HUES48 (cell line): ENCODE measurements around the gene SLC6A6.

Experiments
- H3K27ac ChIP-seq: one replicate; pipeline ENCODE4 v1.7.0; 2013; ENCODE audit warnings: low read depth, low read length, inconsistent platforms
- H3K27me3 ChIP-seq: 2 replicates; pipeline ENCODE4 v1.6.1; 2013; ENCODE audit warnings: mild to moderate bottlenecking, low read length; ENCODE audit not compliant: control insufficient read depth, insufficient read depth
- H3K36me3 ChIP-seq: 2 replicates; pipeline ENCODE4 v1.6.1; 2013; ENCODE audit warnings: low read length; ENCODE audit not compliant: control insufficient read depth, insufficient read depth
- H3K4me1 ChIP-seq: 2 replicates; pipeline ENCODE4 v1.6.1; 2013; ENCODE audit warnings: mild to moderate bottlenecking, low read length; ENCODE audit not compliant: control insufficient read depth, insufficient read depth
- H3K4me3 ChIP-seq: 2 replicates; pipeline ENCODE4 v1.5.1; 2013; ENCODE audit warnings: mild to moderate bottlenecking, low read depth, low read length
- H3K9ac ChIP-seq: 2 replicates; pipeline ENCODE4 v1.6.1; 2013; ENCODE audit warnings: mild to moderate bottlenecking, low read depth, low read length, moderate library complexity
- H3K9me3 ChIP-seq: 2 replicates; pipeline ENCODE4 v1.6.1; 2013; ENCODE audit warnings: low read length; ENCODE audit not compliant: control insufficient read depth, insufficient read depth

Gene SLC6A6

DNA sequence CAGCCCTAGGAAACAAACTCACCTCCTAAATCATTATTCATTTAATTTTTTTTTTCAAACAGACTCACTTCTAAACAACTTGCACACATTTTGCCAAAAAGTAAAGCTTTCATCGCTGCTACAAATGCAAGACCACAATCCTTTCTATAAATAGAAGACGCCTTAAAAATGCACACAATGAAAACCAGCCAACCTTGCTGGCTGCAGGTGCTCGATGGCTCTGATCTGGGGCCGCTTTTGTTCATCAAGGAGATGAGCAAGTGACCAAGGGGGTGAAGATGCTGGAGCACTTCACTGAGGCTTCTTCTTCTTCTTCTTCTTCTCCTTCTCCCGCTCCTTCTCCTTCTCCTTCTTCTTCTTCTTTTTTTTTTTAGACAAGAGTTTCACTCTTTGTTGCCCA is 12.7 kb upstream of the SLC6A6 start:
- Histone ChIP-seq H3K9me3 (no peaks in the 10 kb centered on the region), H3K4me3 (no peak overlapping the region), H3K36me3 (no peaks in the 10 kb centered on the region), H3K27ac (no peak overlapping the region), H3K9ac (no peak overlapping the region), H3K27me3 (no peaks in the 10 kb centered on the region), H3K4me1 (no peaks in the 10 kb centered on the region)

DNA sequence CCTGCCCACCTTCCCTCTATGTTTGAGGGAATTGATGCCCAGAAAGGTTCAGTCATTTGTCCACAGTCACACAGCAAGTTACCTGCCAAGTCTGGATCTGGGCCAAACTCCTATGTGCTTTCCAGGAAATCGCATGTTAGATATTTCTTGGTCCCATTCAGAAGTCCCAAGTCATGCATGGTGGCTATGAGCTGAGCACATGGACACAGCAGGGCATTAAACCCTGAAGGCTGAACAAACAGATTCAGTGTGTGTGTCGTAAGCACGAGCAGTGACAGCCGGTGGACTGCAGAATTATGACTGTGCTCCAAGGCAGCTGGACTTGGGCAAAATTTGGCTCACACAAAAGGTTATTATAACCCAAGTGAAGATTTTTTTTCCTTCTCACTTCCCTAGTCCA is 11.4 kb upstream of the SLC6A6 start:
- Histone ChIP-seq H3K9ac (no peak overlapping the region), H3K27me3 (no peaks in the 10 kb centered on the region), H3K9me3 (no peaks in the 10 kb centered on the region), H3K4me1 (peaks cover 4% of the 10 kb centered on the region; the same call in 1 of the 2 replicates), H3K36me3 (no peaks in the 10 kb centered on the region), H3K27ac (no peak overlapping the region), H3K4me3 (no peak overlapping the region)

DNA sequence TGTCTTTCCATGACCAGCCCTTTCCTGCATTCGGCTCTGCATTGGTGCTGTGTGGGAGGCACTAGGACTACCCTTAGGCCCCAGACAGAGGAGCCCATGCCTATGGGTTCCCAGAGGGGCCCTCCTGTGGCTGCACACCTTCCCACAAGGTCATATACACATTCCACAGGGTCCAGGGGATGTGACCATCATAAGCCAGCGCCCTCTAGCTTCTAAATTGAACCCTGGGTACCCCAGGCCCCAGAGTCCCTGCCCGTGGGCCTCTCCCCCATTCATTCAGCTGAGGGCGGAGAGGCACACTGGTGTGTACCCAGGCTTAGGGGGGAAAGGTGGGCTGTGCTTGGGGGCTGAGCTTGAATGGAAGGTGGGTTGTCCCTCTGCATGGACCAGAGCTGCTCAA is 10.2 kb upstream of the SLC6A6 start:
- Histone ChIP-seq H3K27me3 (no peaks in the 10 kb centered on the region), H3K9ac (no peak overlapping the region), H3K36me3 (no peaks in the 10 kb centered on the region), H3K4me3 (no peak overlapping the region), H3K9me3 (no peaks in the 10 kb centered on the region), H3K27ac (no peak overlapping the region), H3K4me1 (peaks cover 4% of the 10 kb centered on the region; the same call in 1 of the 2 replicates)

DNA sequence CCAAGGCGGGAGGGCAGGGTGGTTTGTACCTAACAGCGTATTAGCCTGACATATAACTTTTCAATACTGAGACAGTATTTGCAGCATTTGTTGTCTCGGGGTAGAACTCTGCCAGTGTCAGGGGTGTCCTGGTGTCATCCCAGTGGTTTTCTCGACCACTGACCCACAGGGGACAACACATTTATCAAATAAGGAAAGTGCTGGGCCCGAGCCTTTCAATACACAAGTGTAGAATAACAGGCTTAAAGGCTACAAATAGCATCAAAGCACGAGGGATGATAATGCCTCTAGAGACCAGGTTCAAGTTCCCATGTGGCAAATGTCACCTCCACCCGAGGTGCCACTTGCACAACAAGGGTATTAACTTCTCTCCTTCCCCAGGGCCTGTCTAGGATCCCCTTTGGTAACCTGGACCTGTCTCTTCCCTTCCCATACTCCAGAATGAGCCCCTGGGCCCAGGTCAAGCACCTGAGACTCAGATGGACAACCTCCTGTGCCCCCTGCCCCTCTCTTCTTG is 9.5 kb upstream of the SLC6A6 start:
- H3K9me3 ChIP-seq = no peaks in the 10 kb centered on the region
- H3K4me3 ChIP-seq = no peak overlapping the region
- H3K36me3 ChIP-seq = no peaks in the 10 kb centered on the region
- no peak overlapping the region for H3K9ac ChIP-seq
- H3K4me1 ChIP-seq = peaks cover 4% of the 10 kb centered on the region; the same call in 1 of the 2 replicates
- no peak overlapping the region for H3K27ac ChIP-seq
- H3K27me3 ChIP-seq = no peaks in the 10 kb centered on the region

DNA sequence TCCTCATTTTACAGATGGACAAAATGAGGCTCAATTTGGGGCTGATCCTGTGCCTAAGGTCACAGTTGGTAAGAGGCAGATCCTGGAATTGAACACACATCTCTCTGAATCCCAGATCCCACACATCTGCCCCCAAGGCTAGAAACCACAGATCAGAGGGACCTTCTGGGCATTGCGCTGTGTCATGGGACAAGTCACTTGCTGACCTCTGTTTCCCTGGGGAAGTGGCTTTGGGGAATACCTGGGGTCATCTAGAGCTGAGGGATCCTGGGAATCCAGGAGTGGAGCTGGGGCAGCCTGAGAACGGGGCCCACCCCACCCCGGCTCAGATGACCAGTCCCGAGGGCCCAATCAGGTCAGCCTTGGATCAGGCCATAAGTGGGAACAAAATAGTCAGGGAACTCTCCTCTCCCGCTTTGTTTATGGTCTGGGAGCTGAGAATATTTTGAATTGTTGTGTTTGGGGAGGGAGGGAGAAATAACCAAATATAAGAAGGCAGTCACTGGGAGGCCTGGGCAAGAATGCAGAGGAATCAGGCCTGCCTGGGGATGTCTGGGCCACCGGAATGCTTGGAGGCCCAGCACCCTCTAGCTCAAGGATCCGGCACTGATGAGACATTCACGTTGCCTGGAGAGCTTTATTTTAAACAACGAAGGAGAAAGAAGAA is 8.8 kb upstream of the SLC6A6 start:
- H3K9ac ChIP-seq = no peak overlapping the region
- no peaks in the 10 kb centered on the region for H3K36me3 ChIP-seq
- H3K27me3 ChIP-seq = no peaks in the 10 kb centered on the region
- H3K27ac ChIP-seq = no peak overlapping the region
- H3K4me1 ChIP-seq = peaks cover 4% of the 10 kb centered on the region; the same call in 1 of the 2 replicates
- H3K4me3 ChIP-seq = no peak overlapping the region
- no peaks in the 10 kb centered on the region for H3K9me3 ChIP-seq

DNA sequence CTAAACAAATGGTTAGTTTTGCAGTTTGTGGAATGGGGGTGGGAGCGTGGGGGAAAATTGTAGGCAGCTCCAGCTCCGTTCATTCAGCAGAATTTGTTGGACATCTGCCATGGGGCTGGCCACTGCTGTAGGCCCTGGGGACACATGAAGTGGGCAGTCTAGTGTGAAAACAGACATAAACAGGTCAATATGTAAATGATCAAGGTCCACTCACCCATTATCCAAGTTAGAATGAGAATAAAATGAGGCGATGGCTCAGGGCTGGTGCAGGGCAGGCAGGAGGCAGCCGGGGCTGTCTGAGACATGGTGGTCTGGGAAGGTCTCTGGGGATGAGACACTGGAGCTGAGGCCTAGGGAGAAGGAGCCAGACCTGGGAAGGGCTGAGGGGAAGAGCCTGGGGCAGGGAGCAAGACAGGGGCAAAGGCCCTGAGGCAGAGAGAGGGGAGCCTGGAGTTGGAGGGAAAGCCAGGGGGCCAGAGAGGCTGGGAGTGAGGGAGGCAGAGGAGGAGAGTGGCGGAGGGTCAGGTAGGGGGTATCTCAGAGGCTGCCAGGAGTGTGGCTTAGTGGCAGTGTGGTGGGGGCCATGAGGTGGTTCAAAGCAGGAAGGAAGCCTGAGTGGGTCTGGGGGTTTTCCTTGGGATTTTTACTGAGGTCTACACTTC is 6.2 kb upstream of the SLC6A6 start:
- H3K4me1 ChIP-seq = peaks cover 4% of the 10 kb centered on the region; the same call in 1 of the 2 replicates
- H3K9ac ChIP-seq = no peak overlapping the region
- H3K4me3 ChIP-seq = no peak overlapping the region
- no peaks in the 10 kb centered on the region for H3K27me3 ChIP-seq
- H3K27ac ChIP-seq = no peak overlapping the region
- H3K9me3 ChIP-seq = no peaks in the 10 kb centered on the region
- H3K36me3 ChIP-seq = no peaks in the 10 kb centered on the region

DNA sequence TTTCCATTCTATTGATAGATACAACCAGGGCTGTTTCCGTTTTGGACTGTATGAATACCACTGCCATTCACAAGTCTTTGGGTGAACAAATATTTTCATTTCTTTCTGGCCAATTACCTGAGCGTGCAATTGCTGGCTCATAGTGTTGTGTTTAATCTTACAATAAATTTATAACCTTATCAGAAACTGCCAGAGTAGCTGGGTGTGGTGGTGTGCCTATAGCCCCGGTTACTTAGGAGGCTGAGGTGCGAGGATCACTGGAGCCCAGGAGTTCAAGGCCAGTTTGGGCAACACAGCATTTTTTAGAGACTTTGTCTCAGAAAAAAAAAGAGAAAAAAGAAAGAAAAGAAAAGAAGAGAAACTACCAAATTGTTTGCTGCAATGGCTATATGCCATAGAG is 5.4 kb upstream of the SLC6A6 start:
- Histone ChIP-seq H3K9ac (no peak overlapping the region), H3K27me3 (no peaks in the 10 kb centered on the region), H3K27ac (no peak overlapping the region), H3K4me3 (no peak overlapping the region), H3K36me3 (no peaks in the 10 kb centered on the region), H3K4me1 (peaks cover 9% of the 10 kb centered on the region; the same call in 1 of the 2 replicates), H3K9me3 (no peaks in the 10 kb centered on the region)

DNA sequence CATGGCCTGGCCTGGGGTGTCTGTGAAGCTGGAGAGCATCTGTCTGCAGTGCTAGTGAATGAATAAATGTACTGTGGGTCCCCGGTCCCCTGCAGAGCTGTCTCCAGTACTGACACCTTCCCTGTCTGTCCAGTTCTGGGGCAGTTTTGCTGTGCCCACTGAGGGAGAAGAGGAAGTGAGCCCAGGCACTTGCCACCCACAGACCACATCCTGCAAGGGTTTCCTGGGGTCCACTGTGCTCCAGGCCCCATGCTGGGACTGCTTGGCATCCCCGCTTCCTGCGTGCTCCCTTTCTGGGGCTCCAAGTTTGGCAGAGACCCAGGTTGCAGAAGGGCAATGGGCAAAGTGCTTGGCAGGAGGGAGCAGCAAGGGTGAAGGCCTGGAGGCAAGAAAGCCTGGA is 4.9 kb upstream of the SLC6A6 start:
- Histone ChIP-seq H3K4me1 (peaks cover 9% of the 10 kb centered on the region; the same call in 1 of the 2 replicates), H3K9me3 (no peaks in the 10 kb centered on the region), H3K36me3 (no peaks in the 10 kb centered on the region), H3K27ac (no peak overlapping the region), H3K4me3 (no peak overlapping the region), H3K27me3 (no peaks in the 10 kb centered on the region), H3K9ac (no peak overlapping the region)

DNA sequence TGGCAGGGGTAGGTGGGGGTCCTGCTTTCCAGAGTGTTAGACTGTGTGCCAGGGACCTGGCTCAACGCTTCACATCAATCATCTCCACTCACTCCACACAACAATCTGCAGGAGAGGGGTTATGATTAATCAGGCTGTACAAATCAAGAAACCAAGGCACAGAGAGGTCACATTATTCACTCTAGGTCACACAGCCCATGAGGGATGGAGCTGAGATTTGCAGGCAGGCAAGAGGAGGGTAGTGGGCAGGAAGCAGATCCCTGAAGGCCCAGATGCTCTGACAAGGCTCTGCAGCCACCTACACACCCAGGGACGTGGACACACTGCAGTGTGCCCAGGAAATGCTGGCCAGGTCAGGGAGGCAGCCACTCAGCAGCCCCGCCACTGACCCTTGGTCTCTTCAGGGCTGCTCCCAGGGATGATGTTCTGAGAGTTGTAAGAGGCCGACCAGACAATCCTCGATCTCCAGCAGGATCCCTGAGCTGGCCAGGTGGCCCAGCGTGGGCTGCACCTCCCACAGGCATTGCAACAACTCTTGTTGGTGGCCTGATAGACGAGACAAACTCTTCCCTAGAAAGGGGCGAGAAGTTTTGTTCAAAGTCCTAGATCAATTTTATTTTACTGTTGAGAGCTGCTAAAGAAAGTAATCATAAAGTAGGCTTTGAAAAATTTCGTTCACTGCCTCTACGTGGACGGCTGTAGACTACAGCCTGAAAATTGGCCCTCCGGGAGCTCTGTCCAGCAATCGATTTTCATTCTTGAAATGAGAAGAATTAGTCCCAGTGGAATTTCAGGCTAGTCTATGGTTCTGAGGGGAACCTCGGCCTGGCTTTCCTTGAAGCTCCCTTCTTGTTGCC is 4.2 kb upstream of the SLC6A6 start:
- no peaks in the 10 kb centered on the region for H3K9me3 ChIP-seq
- no peak overlapping the region for H3K9ac ChIP-seq
- H3K4me1 ChIP-seq = peaks cover 9% of the 10 kb centered on the region; the same call in 1 of the 2 replicates
- no peaks in the 10 kb centered on the region for H3K36me3 ChIP-seq
- no peak overlapping the region for H3K27ac ChIP-seq
- H3K27me3 ChIP-seq = no peaks in the 10 kb centered on the region
- no peak overlapping the region for H3K4me3 ChIP-seq

DNA sequence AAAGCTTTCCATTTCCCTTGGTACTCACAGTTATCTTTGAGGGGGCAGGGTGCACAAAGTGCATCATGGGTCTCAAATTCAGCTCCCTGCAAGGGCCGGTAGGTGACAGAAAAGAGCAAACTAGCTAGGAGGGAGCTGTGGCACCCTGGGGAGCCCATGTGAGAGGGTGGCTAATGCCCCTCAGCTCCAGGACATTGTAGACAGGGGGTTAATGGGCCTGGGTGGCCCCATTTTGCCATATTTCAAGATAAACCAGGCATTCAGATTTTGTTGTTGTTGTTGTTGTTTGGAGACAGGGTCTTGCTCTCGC is 3.7 kb upstream of the SLC6A6 start:
- Histone ChIP-seq H3K4me3 (no peak overlapping the region), H3K4me1 (peaks cover 9% of the 10 kb centered on the region; the same call in 1 of the 2 replicates), H3K27ac (no peak overlapping the region), H3K9ac (no peak overlapping the region), H3K27me3 (no peaks in the 10 kb centered on the region), H3K36me3 (no peaks in the 10 kb centered on the region), H3K9me3 (no peaks in the 10 kb centered on the region)
